Astrocyte (in vitro differentiated cells and primary cell): ENCODE results near the gene ZMYND11. TPM values are rescaled to one million over a fixed set of nuclear protein-coding genes. Genes with fewer than 3 reads are reported as not detected.
A peak's percentile ranks its signal among the peaks of the same experiment; 100 is the strongest.

Experiments
- DNase-seq: peaks from one replicate; pipeline ENCODE4 v3.0.0-alpha.2; 2010; ENCODE audit warnings: low read depth
- FAIRE-seq: peaks from 2 replicates; lab custom pipeline; 2011; peaks lifted over from hg19 to GRCh38; lab: Jason Lieb, UNC
- H2AFZ ChIP-seq: 2 replicates; pipeline ENCODE4 v1.6.0; 2012; ENCODE audit warnings: low read depth, low read length, inconsistent platforms
- H3K27ac ChIP-seq: 2 replicates; pipeline ENCODE4 v1.5.1; 2011; ENCODE audit warnings: low read depth, low read length, inconsistent platforms
- H3K27me3 ChIP-seq: 2 replicates; pipeline ENCODE4 v1.6.0; 2011; ENCODE audit warnings: low read length, inconsistent platforms; ENCODE audit not compliant: insufficient read depth
- H3K36me3 ChIP-seq: 2 replicates; pipeline ENCODE4 v1.5.1; 2011; ENCODE audit warnings: low read length, inconsistent platforms; ENCODE audit not compliant: insufficient read depth
- H3K4me1 ChIP-seq: 2 replicates; pipeline ENCODE4 v1.5.1; 2011; ENCODE audit warnings: low read length, inconsistent platforms; ENCODE audit not compliant: insufficient read depth
- H3K4me2 ChIP-seq: 2 replicates; pipeline ENCODE4 v1.6.0; 2012; ENCODE audit warnings: low read length, inconsistent platforms
- H3K4me3 ChIP-seq: 2 replicates; pipeline ENCODE4 v1.5.1; 2011; ENCODE audit warnings: low read depth, mild to moderate bottlenecking, low read length, inconsistent platforms; ENCODE audit not compliant: insufficient read depth
- H3K79me2 ChIP-seq: 2 replicates; pipeline ENCODE4 v1.6.0; 2012; ENCODE audit warnings: mild to moderate bottlenecking, low read length, inconsistent platforms; ENCODE audit not compliant: insufficient read depth
- H3K9ac ChIP-seq: 2 replicates; pipeline ENCODE4 v1.6.0; 2012; ENCODE audit warnings: mild to moderate bottlenecking, low read length, inconsistent platforms
- H3K9me3 ChIP-seq: 2 replicates; pipeline ENCODE4 v1.5.1; 2012; ENCODE audit warnings: low read depth, mild to moderate bottlenecking, low read length, inconsistent platforms; ENCODE audit not compliant: insufficient read depth
- H4K20me1 ChIP-seq: 2 replicates; pipeline ENCODE4 v1.6.0; 2012; ENCODE audit warnings: low read length, inconsistent platforms; ENCODE audit not compliant: insufficient read depth
- H3K27ac Mint-ChIP-seq: one replicate; pipeline ENCODE4 v1.8.0; 2021; ENCODE audit warnings: mild to moderate bottlenecking, mixed read lengths; ENCODE audit not compliant: unreplicated experiment
- H3K27me3 Mint-ChIP-seq: one replicate; pipeline ENCODE4 v1.8.0; 2021; ENCODE audit warnings: low read depth, mixed read lengths; ENCODE audit not compliant: unreplicated experiment
- H3K36me3 Mint-ChIP-seq: one replicate; pipeline ENCODE4 v1.8.0; 2021; ENCODE audit warnings: low read depth, mixed read lengths; ENCODE audit not compliant: unreplicated experiment
- H3K4me1 Mint-ChIP-seq: one replicate; pipeline ENCODE4 v1.8.0; 2021; ENCODE audit warnings: low read depth, mixed read lengths; ENCODE audit not compliant: unreplicated experiment
- H3K4me3 Mint-ChIP-seq: one replicate; pipeline ENCODE4 v1.8.0; 2021; ENCODE audit warnings: mild to moderate bottlenecking, moderate library complexity, mixed read lengths; ENCODE audit not compliant: unreplicated experiment
- H3K9me3 Mint-ChIP-seq: one replicate; pipeline ENCODE4 v1.8.0; 2021; ENCODE audit warnings: mild to moderate bottlenecking, mixed read lengths; ENCODE audit not compliant: unreplicated experiment
- EZH2 ChIP-seq: IDR thresholded peaks from 2 replicates; pipeline ENCODE4 v1.6.1; 2012; ENCODE audit warnings: mild to moderate bottlenecking, low read length, inconsistent platforms; ENCODE audit not compliant: insufficient read depth
- total RNA-seq: library from RNA; stranded (reverse); gene quantifications from 2 replicates; pipeline ENCODE4 v1.2.1, GENCODE V29; 2021
- TF ChIP-seq, protein P1 (sequence below): IDR thresholded peaks from 2 replicates; pipeline ENCODE4 v1.5.1; 2011; ENCODE audit warnings: low read depth, mild to moderate bottlenecking, inconsistent platforms, low read length, moderate library complexity; ENCODE audit not compliant: insufficient read depth

The ZMYND11 gene
- total RNA-seq, 1 donor from 2014 or later, result 37.9 TPM

DNA sequence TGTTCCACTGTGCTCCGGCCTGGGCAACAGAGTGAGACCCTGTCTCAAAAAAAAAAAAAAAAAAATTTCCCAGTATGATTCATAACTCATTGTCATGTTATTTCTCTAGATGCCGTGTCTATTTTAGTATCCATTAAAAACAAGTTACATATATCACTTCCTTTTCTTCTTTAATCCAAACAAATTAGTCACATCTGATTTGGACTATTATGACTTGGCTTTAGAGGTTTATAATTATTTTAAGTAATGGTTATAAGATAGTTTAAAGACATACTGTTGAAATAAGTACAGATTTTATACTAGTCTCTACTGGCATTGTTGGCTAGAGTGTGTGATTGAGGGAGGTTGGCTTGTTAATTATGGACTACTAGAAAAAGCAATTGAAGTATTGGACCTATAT is 53.3 kb downstream of the ZMYND11 start:
- Histone ChIP-seq H3K4me2 (peak overlapping the region; percentile 9), H3K27ac (peak overlapping the region; percentile 48), H3K4me1 (peaks cover 28% of the 10 kb centered on the region), H3K36me3 (peaks cover 4% of the 10 kb centered on the region), H3K79me2 (peaks cover 20% of the 10 kb centered on the region), H3K4me3 (no peak overlapping the region), H3K9ac (no peak overlapping the region), H4K20me1 (peaks cover 9% of the 10 kb centered on the region), H3K9me3 (peaks cover 2% of the 10 kb centered on the region), H2AFZ (no peak overlapping the region), H3K27me3 (no peaks in the 10 kb centered on the region)
- H3K27me3 Mint-ChIP-seq, result no peaks in the 10 kb centered on the region
- peaks cover 2% of the 10 kb centered on the region for H3K36me3 Mint-ChIP-seq
- DNase-seq (peak; percentile 30), FAIRE-seq (no peak)
- H3K27ac Mint-ChIP-seq, result no peak overlapping the region
- H3K9me3 Mint-ChIP-seq, result no peaks in the 10 kb centered on the region
- no peak overlapping the region for H3K4me3 Mint-ChIP-seq
- peaks cover 7% of the 10 kb centered on the region for H3K4me1 Mint-ChIP-seq
- TF ChIP-seq EZH2, result no peak
- TF ChIP-seq, protein P1, sequence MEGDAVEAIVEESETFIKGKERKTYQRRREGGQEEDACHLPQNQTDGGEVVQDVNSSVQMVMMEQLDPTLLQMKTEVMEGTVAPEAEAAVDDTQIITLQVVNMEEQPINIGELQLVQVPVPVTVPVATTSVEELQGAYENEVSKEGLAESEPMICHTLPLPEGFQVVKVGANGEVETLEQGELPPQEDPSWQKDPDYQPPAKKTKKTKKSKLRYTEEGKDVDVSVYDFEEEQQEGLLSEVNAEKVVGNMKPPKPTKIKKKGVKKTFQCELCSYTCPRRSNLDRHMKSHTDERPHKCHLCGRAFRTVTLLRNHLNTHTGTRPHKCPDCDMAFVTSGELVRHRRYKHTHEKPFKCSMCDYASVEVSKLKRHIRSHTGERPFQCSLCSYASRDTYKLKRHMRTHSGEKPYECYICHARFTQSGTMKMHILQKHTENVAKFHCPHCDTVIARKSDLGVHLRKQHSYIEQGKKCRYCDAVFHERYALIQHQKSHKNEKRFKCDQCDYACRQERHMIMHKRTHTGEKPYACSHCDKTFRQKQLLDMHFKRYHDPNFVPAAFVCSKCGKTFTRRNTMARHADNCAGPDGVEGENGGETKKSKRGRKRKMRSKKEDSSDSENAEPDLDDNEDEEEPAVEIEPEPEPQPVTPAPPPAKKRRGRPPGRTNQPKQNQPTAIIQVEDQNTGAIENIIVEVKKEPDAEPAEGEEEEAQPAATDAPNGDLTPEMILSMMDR, result no peak

DNA sequence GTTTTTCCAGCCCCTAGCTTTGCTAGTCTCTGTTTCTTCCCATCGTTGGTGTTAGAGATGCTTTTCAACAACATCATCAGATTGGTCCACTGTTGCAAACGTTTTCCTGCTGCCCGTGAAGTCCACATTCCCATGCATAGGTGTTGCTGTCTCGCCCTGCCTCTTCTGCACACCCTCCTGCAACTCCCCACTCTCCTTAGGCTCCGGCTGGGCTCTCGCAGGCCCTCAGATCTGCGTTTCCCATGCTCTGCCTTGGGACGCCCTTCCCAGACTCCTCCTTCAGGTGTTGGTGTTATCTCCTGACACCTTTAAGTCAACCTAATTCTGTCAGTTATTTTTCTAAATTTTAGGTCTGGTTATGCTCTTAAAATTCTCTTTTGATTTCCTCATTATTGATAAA is 55.0 kb downstream of the ZMYND11 start:
- Histone ChIP-seq H3K36me3 (no peaks in the 10 kb centered on the region), H3K27ac (no peak overlapping the region), H3K9ac (no peak overlapping the region), H3K4me2 (no peak overlapping the region), H3K79me2 (peaks cover 23% of the 10 kb centered on the region), H3K4me3 (no peak overlapping the region), H3K4me1 (peaks cover 24% of the 10 kb centered on the region), H3K9me3 (no peaks in the 10 kb centered on the region), H2AFZ (no peak overlapping the region), H4K20me1 (peaks cover 9% of the 10 kb centered on the region), H3K27me3 (no peaks in the 10 kb centered on the region)
- no peak for DNase-seq
- H3K36me3 Mint-ChIP-seq, result no peaks in the 10 kb centered on the region
- peaks cover 2% of the 10 kb centered on the region for H3K4me1 Mint-ChIP-seq
- no peaks in the 10 kb centered on the region for H3K9me3 Mint-ChIP-seq
- no peak overlapping the region for H3K4me3 Mint-ChIP-seq
- no peak for FAIRE-seq
- no peaks in the 10 kb centered on the region for H3K27me3 Mint-ChIP-seq
- no peak for TF ChIP-seq EZH2
- TF ChIP-seq, protein P1, result no peak
- H3K27ac Mint-ChIP-seq, result no peak overlapping the region

DNA sequence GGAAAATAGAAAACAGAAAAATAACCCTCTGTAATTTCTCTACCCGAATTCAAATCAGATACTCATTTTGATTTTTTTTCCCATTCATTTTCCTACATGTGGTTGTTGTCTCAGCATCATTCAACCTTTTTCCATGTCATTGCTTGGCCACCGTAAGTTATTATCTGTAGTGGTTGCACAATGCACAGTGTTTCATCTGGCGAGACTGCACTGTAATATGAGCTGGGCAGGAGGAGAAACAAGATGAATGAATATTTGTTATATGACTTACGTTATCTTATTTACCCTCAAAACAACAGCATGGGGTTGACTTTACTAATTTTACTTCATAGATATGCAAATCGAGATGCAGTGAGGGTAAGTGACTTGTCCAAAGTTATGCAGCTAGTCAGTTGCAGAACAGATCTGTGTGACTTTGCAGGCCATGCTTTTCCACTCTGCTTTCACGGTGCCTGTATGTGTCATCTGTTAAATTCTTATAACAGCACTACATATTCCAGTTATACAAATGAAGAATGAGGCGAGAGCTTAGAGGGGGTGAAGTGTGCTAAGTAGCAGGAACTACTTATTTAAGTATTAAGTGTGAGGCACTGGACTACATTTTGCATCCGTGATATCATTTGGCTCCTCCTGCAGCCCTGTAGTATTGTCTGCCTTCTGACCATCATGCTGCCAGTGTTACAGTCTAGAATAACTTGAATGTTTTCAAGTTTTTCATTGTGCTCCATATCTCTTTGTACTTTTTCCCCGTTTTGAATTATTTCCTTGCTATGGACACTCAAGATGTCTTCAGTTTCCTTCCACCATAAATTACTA is 56.7 kb downstream of the ZMYND11 start:
- Histone ChIP-seq H3K36me3 (no peaks in the 10 kb centered on the region), H3K27ac (peak overlapping the region; percentile 12), H3K79me2 (peaks cover 26% of the 10 kb centered on the region), H3K9me3 (no peaks in the 10 kb centered on the region), H4K20me1 (peaks cover 9% of the 10 kb centered on the region), H2AFZ (no peak overlapping the region), H3K4me1 (peaks cover 24% of the 10 kb centered on the region), H3K9ac (peak overlapping the region; percentile 11), H3K4me3 (no peak overlapping the region), H3K27me3 (no peaks in the 10 kb centered on the region), H3K4me2 (peak overlapping the region; percentile 34)
- DNase-seq (peak; percentile 86), FAIRE-seq (peak; percentile 5)
- H3K27me3 Mint-ChIP-seq, result no peaks in the 10 kb centered on the region
- no peak overlapping the region for H3K27ac Mint-ChIP-seq
- H3K36me3 Mint-ChIP-seq, result no peaks in the 10 kb centered on the region
- TF ChIP-seq EZH2, result no peak
- TF ChIP-seq, protein P1, result no peak
- H3K9me3 Mint-ChIP-seq, result no peaks in the 10 kb centered on the region
- peaks cover 2% of the 10 kb centered on the region for H3K4me1 Mint-ChIP-seq
- H3K4me3 Mint-ChIP-seq, result no peak overlapping the region
